ENCODE results near the gene RNF187. TPM values are rescaled to one million over a fixed set of nuclear protein-coding genes. Genes with fewer than 3 reads are reported as not detected.
"Not testable (repeated sequence)": the region's sequence is repeated elsewhere in the genome, so short reads cannot be mapped to it uniquely, and the experiment has no call there.

The RNF187 gene
- total RNA-seq, 1 donor from 2014 or later = 50.2 TPM

GRCh38 chr1:228460821-228461220 is 26.4 kb upstream of the RNF187 start:
- no peak for DNase-seq

GRCh38 chr1:228462560-228462959 is 24.6 kb upstream of the RNF187 start:
- DNase-seq = no peak

GRCh38 chr1:228463009-228463558 is 24.1 kb upstream of the RNF187 start:
- DNase-seq = no peak

GRCh38 chr1:228463559-228464455 is 23.4 kb upstream of the RNF187 start:
- DNase-seq = peak; percentile 15

GRCh38 chr1:228464487-228464983 is 22.6 kb upstream of the RNF187 start:
- peak; percentile 91 for DNase-seq

- no peak for DNase-seq
Observed at GRCh38 chr1:228465141-228465540, 22.0 kb upstream of the RNF187 start.

- DNase-seq = no peak
Observed at GRCh38 chr1:228465571-228466146, 21.5 kb upstream of the RNF187 start.

- not testable (repeated sequence) for DNase-seq
Observed at GRCh38 chr1:228468188-228468587, 19.0 kb upstream of the RNF187 start.

GRCh38 chr1:228469413-228470162 is 17.6 kb upstream of the RNF187 start:
- no peak for DNase-seq

GRCh38 chr1:228471154-228471761 is 15.9 kb upstream of the RNF187 start:
- no peak for DNase-seq

GRCh38 chr1:228471762-228472398 is 15.3 kb upstream of the RNF187 start:
- DNase-seq = no peak

GRCh38 chr1:228472655-228473054 is 14.5 kb upstream of the RNF187 start:
- DNase-seq = no peak

GRCh38 chr1:228474507-228474906 is 12.7 kb upstream of the RNF187 start:
- no peak for DNase-seq

- no peak for DNase-seq
Observed at GRCh38 chr1:228475812-228476211, 11.4 kb upstream of the RNF187 start.

- DNase-seq = no peak
Observed at GRCh38 chr1:228477263-228477662, 9.9 kb upstream of the RNF187 start.

- DNase-seq = no peak
Observed at GRCh38 chr1:228478326-228478725, 8.9 kb upstream of the RNF187 start.

- DNase-seq = no peak
Observed at GRCh38 chr1:228478912-228479711, 8.1 kb upstream of the RNF187 start.

GRCh38 chr1:228483789-228484188 is 3.4 kb upstream of the RNF187 start:
- no peak for DNase-seq

- DNase-seq = peak; percentile 90
Observed at GRCh38 chr1:228486596-228487335, 416 bp upstream of the RNF187 start.
